Hippocampal formation (tissue), 2 donors: ENCODE measurements around the gene GDNF.
"Not testable (repeated sequence)": the region's sequence is repeated elsewhere in the genome, so short reads cannot be mapped to it uniquely, and the experiment has no call there.

ENCODE experiments used
- DNase-seq, 2 donors: peaks; one replicate each; lab custom pipeline; 2025; lab: John Stamatoyannopoulos, UW

The GDNF gene

DNA sequence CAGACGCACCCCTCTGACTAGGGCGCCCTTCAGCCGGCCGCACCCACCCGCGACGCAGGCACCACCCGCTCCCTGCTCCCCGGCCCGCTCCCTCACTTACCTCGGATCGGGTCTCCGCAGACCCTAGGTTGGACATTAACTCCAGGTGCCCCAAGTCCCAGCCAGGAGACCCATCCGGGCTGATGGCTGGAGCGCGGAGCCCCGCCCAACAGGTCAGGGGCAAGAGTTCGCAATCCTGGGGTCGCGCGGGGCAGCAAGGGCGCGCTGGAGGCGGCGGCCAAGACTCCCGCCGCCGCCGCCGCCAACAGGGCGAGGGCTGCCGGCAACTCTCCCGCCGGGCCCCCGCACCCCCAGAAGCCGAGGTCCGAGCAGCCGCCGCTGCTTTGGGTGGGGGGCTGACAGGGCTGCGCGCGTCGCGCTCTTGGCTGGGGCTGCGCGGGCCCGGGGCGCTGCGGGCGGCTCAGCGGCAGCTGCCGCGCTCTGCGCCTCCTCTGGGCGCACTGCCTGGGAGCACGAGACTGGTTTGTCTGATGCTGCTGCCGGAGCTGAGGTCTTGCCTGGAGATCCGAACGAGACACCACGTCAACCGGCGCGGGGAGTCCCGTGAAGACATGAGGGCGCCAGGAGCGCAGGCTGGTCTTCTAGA is at the start of gene GDNF:
Gene GDNF, minus strand, starts transcription at position 635 of the 646 bp plus-strand sequence. CDS start 5,245 bp downstream, outside the sequence.
- no peak for DNase-seq

DNA sequence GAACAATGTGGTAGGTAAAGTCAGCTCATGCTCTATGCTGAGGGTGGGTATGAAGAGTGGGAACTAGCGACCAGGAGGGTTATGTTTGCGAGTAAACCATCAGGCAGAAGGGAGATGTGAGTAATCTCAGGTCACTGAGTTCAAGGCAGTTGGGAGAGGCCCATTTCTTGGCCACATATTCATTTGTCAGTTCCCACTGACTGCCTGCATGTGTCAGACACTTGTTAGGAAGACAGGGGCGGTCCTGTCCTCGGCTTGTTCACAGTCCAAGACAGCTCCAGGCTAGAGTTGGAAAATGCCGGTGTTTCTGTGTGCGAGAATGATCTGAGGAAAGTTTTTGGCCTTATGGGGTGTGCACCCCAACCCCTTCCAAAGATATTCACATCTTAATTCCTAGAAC is 48.6 kb upstream of the GDNF start:
- DNase-seq: no peak

GRCh38 chr5:37886242-37886905 is 46.5 kb upstream of the GDNF start:
- DNase-seq: no peak

DNA sequence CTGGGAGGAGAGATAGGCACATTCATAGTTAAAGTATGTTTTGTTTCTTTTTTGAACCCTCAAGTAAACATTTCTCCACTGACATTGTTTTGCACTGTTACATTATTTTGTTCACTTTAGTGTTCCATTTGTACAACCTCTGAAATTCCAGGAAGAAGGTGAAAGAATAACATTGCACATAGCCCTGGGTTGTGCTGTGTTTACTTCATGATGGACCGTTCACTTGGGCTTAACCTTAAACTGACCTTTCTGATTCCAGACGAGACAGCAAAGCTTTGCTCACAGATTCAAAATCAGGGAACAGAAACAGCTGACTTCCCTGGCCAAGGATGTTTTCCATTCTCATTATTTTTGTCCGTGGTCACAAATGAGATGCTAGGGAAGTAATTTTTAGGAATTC is 42.8 kb upstream of the GDNF start:
- DNase-seq: no peak

GRCh38 chr5:37881359-37881758 is 41.5 kb upstream of the GDNF start:
- no peak for DNase-seq

GRCh38 chr5:37876943-37877342 is 37.1 kb upstream of the GDNF start:
- no peak for DNase-seq

DNA sequence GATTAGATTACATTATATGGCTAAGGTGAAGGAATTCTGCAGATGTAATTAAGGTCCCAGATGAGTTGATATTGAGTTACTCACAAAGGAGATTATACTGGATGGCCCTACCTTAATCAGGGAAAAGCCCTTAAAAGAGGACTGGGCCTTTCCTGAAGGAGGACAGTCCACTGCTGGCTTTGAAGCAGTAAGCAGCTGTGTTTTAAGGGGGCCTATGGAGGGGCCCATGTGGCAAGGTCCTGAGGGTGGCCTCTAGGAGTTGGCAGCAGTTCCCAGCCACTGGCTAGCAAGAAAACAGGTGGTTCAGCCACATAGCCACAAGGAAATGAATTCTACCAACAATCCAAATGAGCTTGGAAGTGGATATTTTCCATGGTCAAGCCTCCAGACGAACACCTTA is 36.4 kb upstream of the GDNF start:
- no peak for DNase-seq

DNA sequence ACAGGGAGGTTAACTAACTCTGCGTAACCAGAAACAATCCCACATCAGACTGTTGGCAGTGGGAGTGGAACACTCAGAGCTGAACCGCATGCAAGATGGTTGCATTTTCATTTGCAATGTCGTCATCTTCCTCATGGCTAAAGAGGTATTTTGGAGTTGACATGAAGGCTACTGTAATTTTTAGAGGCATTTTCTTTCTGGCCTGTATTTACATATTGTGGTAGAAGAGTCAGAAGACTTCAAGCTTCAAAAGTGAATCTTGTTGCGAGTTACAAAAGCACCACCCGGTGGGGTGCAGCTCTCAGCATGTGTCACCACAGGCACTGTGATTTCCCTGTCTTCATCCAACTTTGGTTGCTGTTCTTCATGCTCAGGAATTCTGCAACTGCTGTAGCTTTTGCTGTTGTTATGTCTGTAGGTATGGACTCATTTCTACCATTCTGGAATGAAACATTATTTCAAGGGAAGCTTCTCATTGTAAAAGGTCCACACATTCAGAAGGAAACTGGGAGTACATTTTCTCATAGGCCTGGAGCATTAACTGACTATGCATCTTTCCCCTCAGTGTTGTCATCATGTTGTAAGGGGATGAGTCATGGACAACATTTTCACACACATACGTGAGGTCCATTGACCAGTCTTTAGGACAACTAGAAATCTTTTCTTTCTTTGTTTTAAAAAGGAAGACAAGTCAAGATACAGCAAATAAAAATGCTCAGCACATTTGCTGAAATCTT is 35.4 kb upstream of the GDNF start:
- DNase-seq: no peak

- DNase-seq: no peak
Observed at GRCh38 chr5:37873988-37874387, 34.1 kb upstream of the GDNF start.

DNA sequence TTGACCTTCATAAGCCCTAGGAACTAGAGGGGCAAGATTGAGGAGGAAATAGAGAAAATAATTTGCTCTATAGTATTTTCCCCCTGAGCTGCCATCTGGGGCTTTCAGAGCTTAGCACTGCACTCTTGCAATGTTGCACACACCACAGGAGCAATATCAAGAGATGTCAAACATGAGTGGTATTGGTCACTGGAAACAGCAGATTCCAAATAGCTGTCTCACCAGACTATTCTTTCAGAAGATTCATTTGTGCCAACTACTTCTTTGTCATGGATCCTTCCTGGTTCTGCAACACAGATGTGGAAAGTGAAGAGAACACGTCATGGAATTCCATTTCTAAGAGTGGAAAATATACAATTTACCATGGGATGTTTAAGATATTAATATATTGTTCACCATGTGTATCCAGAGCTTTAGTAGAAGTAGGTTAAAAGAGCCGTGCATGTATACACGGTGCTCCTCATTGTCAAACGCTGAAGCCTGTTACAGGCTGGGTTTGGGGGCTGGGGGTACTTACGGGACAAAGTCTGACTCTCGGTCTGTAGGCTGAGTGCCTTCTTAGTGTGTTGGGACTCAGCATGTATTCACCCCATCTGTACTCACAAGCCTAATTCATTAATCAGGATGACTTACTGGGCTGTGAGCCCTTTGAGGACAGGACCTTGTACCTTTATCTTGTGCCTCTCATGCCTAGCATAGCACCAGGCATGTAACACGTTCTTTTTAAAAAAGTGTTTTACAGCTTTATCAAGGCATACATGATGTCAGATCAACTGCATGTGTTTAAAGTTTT is 31.4 kb upstream of the GDNF start:
- no peak for DNase-seq

- DNase-seq: no peak
Observed at GRCh38 chr5:37869216-37869615, 29.4 kb upstream of the GDNF start.

DNA sequence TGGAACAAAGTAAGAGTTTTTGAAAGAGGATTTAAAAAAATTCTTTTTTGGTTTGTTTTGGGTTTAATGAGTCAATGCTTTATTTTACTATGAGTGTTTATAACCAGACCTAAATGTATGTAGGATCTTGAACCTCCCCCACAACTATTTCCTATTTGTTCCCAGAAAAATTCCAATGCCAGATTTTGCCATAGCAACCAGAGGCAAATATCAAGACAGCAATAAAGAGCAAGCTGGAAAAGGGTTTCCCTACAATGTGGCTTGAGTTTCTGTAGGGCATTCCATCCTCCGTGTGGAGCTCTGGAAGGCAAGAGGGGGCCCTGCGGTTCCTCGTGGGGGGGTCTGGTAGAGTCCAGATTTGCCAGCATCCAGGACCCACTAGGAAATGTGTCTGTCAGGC is 27.8 kb upstream of the GDNF start:
- DNase-seq: no peak

DNA sequence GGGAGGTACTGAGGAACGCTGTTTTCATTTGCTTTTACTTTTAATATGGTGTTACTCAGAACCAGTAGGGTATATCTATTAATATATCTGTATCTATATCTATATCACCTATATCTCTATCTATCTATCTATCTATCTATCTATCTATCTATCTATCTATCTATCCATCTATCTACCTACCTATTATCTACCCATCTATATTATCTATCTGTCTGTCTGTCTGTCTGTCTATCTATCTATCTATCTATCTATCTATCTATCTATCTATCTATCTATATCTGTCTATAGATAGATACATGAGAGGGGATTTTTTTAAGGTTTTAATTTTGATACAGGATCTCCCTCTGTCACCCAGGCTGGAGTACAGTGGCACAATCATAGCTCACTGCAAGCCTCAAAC is 23.1 kb upstream of the GDNF start:
- DNase-seq: not testable (repeated sequence)

GRCh38 chr5:37860206-37860605 is 20.4 kb upstream of the GDNF start:
- no peak for DNase-seq

- DNase-seq: no peak
Observed at GRCh38 chr5:37859805-37860204, 20.0 kb upstream of the GDNF start.

- DNase-seq: no peak
Observed at GRCh38 chr5:37858250-37858649, 18.4 kb upstream of the GDNF start.

DNA sequence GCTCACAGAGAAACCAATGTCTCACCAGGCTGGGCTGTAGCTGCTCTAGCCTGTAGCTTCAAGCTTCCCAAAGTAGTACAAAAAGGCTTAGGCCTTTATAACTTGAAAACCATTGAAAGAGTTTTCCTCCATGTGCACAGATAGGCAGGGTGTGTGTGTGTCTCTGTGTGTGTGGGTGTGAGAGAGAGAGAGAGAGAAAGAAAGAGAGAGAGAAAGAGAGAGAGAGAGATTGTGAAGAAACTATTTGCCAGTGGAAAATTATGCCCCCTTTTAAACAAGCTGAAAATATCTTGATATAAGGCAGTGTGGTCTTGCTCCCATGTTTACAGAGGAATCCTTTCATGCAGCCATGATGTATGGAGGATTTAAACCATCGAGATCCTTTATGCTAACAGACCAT is 17.9 kb upstream of the GDNF start:
- DNase-seq: no peak

GRCh38 chr5:37855438-37855837 is 15.6 kb upstream of the GDNF start:
- DNase-seq: no peak

- DNase-seq: no peak
Observed at GRCh38 chr5:37851305-37851704, 11.5 kb upstream of the GDNF start.

GRCh38 chr5:37850226-37850865 is 10.5 kb upstream of the GDNF start:
- DNase-seq: no peak

DNA sequence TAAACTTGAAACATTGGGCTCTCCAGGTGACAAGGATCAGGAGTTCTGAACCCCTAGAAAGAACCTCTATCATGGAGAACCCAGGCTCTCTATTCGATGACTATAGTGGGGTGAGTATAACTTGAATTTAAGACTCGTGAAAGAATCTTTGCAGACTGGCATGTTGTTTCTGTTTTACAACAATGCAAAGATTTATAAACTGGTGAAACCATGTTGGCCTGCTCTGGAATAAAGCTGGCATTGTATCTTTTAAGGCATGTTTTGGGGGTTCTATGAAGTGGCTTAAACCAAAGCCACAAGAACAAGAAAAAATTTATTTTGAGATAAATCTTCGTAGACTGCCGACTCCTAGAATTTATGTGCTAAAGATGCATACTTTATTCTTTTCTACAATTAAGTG is 9.8 kb upstream of the GDNF start:
- no peak for DNase-seq

- no peak for DNase-seq
Observed at GRCh38 chr5:37847978-37848425, 8.2 kb upstream of the GDNF start.
